Calu3 (cell line): ENCODE data around the gene SMPD3. TPM values are rescaled to one million over a fixed set of nuclear protein-coding genes. Genes with fewer than 3 reads are reported as not detected.

ENCODE experiments used
- BruUV-seq: library from RNA; stranded (reverse); fragments of 400-500 nt; replicated peaks from 2 replicates; lab custom pipeline; 2021; lab: Mats Ljungman, UMichigan
- CTCF ChIA-PET: fragments of 300-600 bp; sonication (Branson Sonifier 250); formaldehyde crosslinking; loops from one replicate; lab custom pipeline; 2022; ENCODE audit warnings: antibody characterized with exemption; lab: Charles Lee
- DNase-seq: peaks from one replicate; pipeline ENCODE4 v3.0.0; 2022
- H3K27ac Mint-ChIP-seq: one replicate; pipeline ENCODE4 v1.8.0; 2022; ENCODE audit warnings: mixed read lengths; ENCODE audit not compliant: unreplicated experiment
- H3K27me3 Mint-ChIP-seq: one replicate; pipeline ENCODE4 v1.8.0; 2022; ENCODE audit warnings: mixed read lengths; ENCODE audit not compliant: unreplicated experiment
- H3K36me3 Mint-ChIP-seq: one replicate; pipeline ENCODE4 v1.8.0; 2022; ENCODE audit warnings: mild to moderate bottlenecking, moderate library complexity, mixed read lengths; ENCODE audit not compliant: insufficient read depth, unreplicated experiment
- H3K4me1 Mint-ChIP-seq: one replicate; pipeline ENCODE4 v1.8.0; 2022; ENCODE audit warnings: mild to moderate bottlenecking, low read depth, mixed read lengths; ENCODE audit not compliant: unreplicated experiment
- H3K4me3 Mint-ChIP-seq: one replicate; pipeline ENCODE4 v1.8.0; 2022; ENCODE audit warnings: mild to moderate bottlenecking, low read depth, moderate library complexity, mixed read lengths; ENCODE audit not compliant: unreplicated experiment
- H3K9me3 Mint-ChIP-seq: one replicate; pipeline ENCODE4 v1.8.0; 2022; ENCODE audit warnings: low read depth, mixed read lengths; ENCODE audit not compliant: unreplicated experiment
- intact Hi-C: fragments of 100-400 bp; cut with micrococcal nuclease; formaldehyde crosslinking; loops from one replicate; pipeline ENCODE4 v1.10.0; 2022; ENCODE audit not compliant: unreplicated experiment
- total RNA-seq: library from RNA; stranded (reverse); gene quantifications from 2 replicates; pipeline ENCODE4 v1.2.3, GENCODE V29; 2022
- TF ChIP-seq, protein P1 (sequence below): fragments of 200-600 bp; IDR thresholded peaks from one replicate; pipeline ENCODE4 v1.8.0; 2022; ENCODE audit warnings: antibody characterized with exemption; ENCODE audit not compliant: unreplicated experiment

The SMPD3 gene
- total RNA-seq, 1 experiment from 2014 or later, result 0.42 TPM

DNA sequence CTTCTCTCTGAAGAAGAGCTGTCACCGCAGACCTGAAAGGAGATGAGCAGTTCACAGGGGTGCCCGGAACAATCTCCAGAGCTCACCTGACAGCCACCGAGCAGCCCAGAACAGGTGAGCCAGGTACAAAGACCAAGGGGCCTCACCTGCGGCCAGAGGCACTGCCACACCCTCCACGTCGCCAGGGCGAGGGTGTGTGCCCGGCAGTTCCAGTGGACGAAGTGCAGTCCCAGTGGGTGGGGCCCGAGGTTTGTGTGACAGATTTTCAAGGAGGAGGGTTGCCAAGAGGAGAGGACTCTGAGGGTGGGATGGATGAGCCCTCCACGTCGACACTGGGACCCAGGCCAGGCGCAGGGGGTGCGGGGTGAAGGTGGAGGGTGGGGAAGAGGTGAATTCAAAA lies 61.7 kb downstream of the SMPD3 start:
- Mint-ChIP-seq H3K27me3 (peaks cover 24% of the 10 kb centered on the region), H3K36me3 (no peaks in the 10 kb centered on the region), H3K4me3 (no peak overlapping the region), H3K9me3 (no peaks in the 10 kb centered on the region), H3K4me1 (peaks cover 16% of the 10 kb centered on the region), H3K27ac (no peak overlapping the region)
- BruUV-seq, result no TSS peak
- TF ChIP-seq, protein P1, sequence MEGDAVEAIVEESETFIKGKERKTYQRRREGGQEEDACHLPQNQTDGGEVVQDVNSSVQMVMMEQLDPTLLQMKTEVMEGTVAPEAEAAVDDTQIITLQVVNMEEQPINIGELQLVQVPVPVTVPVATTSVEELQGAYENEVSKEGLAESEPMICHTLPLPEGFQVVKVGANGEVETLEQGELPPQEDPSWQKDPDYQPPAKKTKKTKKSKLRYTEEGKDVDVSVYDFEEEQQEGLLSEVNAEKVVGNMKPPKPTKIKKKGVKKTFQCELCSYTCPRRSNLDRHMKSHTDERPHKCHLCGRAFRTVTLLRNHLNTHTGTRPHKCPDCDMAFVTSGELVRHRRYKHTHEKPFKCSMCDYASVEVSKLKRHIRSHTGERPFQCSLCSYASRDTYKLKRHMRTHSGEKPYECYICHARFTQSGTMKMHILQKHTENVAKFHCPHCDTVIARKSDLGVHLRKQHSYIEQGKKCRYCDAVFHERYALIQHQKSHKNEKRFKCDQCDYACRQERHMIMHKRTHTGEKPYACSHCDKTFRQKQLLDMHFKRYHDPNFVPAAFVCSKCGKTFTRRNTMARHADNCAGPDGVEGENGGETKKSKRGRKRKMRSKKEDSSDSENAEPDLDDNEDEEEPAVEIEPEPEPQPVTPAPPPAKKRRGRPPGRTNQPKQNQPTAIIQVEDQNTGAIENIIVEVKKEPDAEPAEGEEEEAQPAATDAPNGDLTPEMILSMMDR, result no peak
- peak; percentile 63 for DNase-seq
- intact Hi-C loops, result no loop called here
- CTCF ChIA-PET, result interaction anchor here (0.6 to 1.1 kb wide), 3 partner anchors 21 to 568 kb away, joined by 3 to 4 read pairs (median 4); no protein-coding TSS in a partner anchor

DNA sequence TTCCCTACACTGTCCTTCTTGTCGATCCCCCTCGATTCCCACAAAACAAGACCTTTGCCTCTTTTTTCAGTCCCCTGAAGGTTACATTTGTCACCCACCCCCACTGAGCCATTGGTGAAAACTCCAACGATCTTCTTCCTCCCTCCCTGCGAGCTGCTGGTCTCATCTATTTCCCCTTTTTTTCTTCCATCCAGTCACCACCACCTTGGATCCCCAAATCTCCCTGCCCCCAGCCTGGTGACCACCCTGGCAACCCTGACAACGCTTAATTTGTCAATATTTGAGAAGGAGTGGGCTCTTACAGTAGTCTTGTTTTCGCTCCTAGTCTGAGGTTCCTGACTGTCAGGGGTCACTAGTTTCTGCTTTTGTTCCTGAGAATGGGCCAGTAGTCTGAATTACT lies 62.9 kb downstream of the SMPD3 start:
- no peaks in the 10 kb centered on the region for H3K36me3 Mint-ChIP-seq
- DNase-seq, result no peak
- intact Hi-C loops, result no loop called here
- H3K27me3 Mint-ChIP-seq, result peaks cover 15% of the 10 kb centered on the region
- CTCF ChIA-PET, result interaction anchor here (0.9 kb wide), 1 partner anchor 9 kb away, joined by 6 read pairs; no protein-coding TSS in a partner anchor
- H3K9me3 Mint-ChIP-seq, result no peaks in the 10 kb centered on the region
- H3K27ac Mint-ChIP-seq, result no peak overlapping the region
- peaks cover 16% of the 10 kb centered on the region for H3K4me1 Mint-ChIP-seq
- TF ChIP-seq, protein P1, result no peak
- BruUV-seq, result no TSS peak
- no peak overlapping the region for H3K4me3 Mint-ChIP-seq

DNA sequence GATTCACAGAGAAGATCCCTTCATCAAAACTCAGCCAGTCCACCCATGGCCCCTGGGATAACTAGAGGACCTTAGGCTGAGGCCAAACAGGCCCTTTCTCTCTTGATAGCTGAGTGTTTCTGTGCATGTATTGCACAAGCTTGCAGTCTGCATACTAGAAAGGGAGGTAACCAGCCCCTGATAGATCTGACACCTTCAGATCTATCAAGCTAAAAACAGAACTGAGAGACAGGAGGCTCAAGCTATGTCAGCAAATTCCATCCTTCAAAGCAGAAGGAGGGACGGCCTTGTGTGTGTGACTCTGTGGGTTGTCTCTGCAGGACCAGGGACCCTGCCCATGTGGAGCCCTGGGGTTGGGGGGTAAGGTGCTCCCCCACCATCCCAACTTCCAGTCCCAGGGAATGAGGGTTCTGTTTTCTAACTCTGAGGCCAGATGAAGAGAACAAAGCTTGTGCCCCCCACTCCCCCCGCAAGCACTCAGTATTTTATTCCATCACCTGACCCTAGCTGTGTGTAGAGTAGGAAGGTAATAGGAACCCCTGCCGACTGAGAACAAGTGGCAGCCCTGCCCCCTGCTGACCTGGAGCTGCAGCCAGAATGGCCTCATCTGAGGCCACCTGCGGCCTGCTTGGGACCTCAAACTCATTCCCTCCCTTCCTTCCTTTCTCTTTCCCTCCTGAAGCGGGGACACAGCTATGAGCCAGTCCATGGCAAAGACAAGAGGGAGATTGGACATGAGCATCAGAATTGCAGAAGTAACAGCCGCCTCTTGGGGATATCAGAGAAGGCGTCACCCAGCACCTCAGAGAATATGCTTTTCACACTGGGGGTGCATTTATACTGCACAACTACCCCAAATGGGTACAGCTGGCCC lies 63.8 kb downstream of the SMPD3 start:
- Mint-ChIP-seq H3K27ac (no peak overlapping the region), H3K36me3 (no peaks in the 10 kb centered on the region), H3K9me3 (no peaks in the 10 kb centered on the region), H3K4me3 (no peak overlapping the region), H3K27me3 (peaks cover 15% of the 10 kb centered on the region), H3K4me1 (peaks cover 16% of the 10 kb centered on the region)
- CTCF ChIA-PET, result interaction anchor here (0.9 to 1.1 kb wide), 2 partner anchors 10 to 20 kb away, joined by 4 to 6 read pairs; no protein-coding TSS in a partner anchor
- BruUV-seq, result no TSS peak
- DNase-seq, result no peak
- intact Hi-C loops, result no loop called here
- TF ChIP-seq, protein P1, result no peak

DNA sequence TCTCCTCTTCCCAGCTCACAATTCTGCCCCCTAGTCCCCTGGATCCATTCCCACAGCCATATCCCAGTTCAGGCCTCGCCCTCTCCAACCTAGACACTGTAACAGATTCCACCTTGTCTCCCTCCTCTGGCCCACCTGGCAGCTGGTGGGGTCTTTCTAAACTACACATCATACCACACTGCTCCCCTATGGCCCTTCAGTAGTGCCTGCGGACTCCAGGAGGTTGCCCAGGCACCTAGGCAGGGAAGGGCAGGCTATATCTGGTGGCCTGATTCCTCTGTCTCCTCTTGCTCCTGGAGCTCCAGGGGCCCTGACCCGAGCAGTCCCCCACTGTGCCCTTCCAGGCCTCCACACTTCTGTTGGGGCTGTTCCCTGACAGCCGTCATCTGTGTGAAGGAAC lies 64.5 kb downstream of the SMPD3 start:
- H3K36me3 Mint-ChIP-seq, result no peaks in the 10 kb centered on the region
- no peaks in the 10 kb centered on the region for H3K9me3 Mint-ChIP-seq
- TF ChIP-seq, protein P1, result no peak
- BruUV-seq, result no TSS peak
- no peak for DNase-seq
- H3K27me3 Mint-ChIP-seq, result peaks cover 15% of the 10 kb centered on the region
- peaks cover 16% of the 10 kb centered on the region for H3K4me1 Mint-ChIP-seq
- H3K27ac Mint-ChIP-seq, result no peak overlapping the region
- H3K4me3 Mint-ChIP-seq, result no peak overlapping the region
- CTCF ChIA-PET, result interaction anchor here (1.1 kb wide), 1 partner anchor 20 kb away, joined by 4 read pairs; no protein-coding TSS in a partner anchor
- intact Hi-C loops, result no loop called here
